Measurements from ENCODE around the gene SERGEF.

SERGEF gene

GRCh38 chr11:17773674-17774073 lies 239.2 kb downstream of the SERGEF start:
- H3K4me1 ChIP-seq (ENCODE audit: control insufficient read depth, insufficient read depth, low read length): no peaks in the 10 kb centered on the region
- DNase-seq (ENCODE audit: low read depth): no peak
- no peak overlapping the region for H3K9ac ChIP-seq (ENCODE audit: low read length)
- peaks cover 4% of the 10 kb centered on the region for H3K27me3 ChIP-seq (replicated peaks; ENCODE audit: control insufficient read depth, insufficient read depth, low read length)
- H3K36me3 ChIP-seq (ENCODE audit: control insufficient read depth, insufficient read depth, low read length, severe bottlenecking): no peaks in the 10 kb centered on the region
- no peaks in the 10 kb centered on the region for H3K9me3 ChIP-seq (ENCODE audit: control insufficient read depth, low read length)
- no peak overlapping the region for H3K4me3 ChIP-seq (ENCODE audit: low read length)

GRCh38 chr11:17772704-17773600 lies 239.9 kb downstream of the SERGEF start:
- Histone ChIP-seq H3K4me1 (ENCODE audit: control insufficient read depth, insufficient read depth, low read length) (no peaks in the 10 kb centered on the region), H3K9me3 (ENCODE audit: control insufficient read depth, low read length) (no peaks in the 10 kb centered on the region), H3K36me3 (ENCODE audit: control insufficient read depth, insufficient read depth, low read length, severe bottlenecking) (no peaks in the 10 kb centered on the region), H3K27me3 (replicated peaks; ENCODE audit: control insufficient read depth, insufficient read depth, low read length) (peaks cover 4% of the 10 kb centered on the region), H3K4me3 (ENCODE audit: low read length) (no peak overlapping the region), H3K9ac (ENCODE audit: low read length) (no peak overlapping the region)
- DNase-seq (ENCODE audit: low read depth): no peak

GRCh38 chr11:17771841-17772401 lies 240.9 kb downstream of the SERGEF start:
- no peaks in the 10 kb centered on the region for H3K36me3 ChIP-seq (ENCODE audit: control insufficient read depth, insufficient read depth, low read length, severe bottlenecking)
- no peaks in the 10 kb centered on the region for H3K4me1 ChIP-seq (ENCODE audit: control insufficient read depth, insufficient read depth, low read length)
- no peak overlapping the region for H3K9ac ChIP-seq (ENCODE audit: low read length)
- H3K4me3 ChIP-seq (ENCODE audit: low read length): no peak overlapping the region
- no peaks in the 10 kb centered on the region for H3K9me3 ChIP-seq (ENCODE audit: control insufficient read depth, low read length)
- peaks cover 4% of the 10 kb centered on the region for H3K27me3 ChIP-seq (replicated peaks; ENCODE audit: control insufficient read depth, insufficient read depth, low read length)
- no peak for DNase-seq (ENCODE audit: low read depth)

- Histone ChIP-seq H3K27me3 (replicated peaks; ENCODE audit: control insufficient read depth, insufficient read depth, low read length) (peaks cover 4% of the 10 kb centered on the region), H3K4me1 (ENCODE audit: control insufficient read depth, insufficient read depth, low read length) (no peaks in the 10 kb centered on the region), H3K9me3 (ENCODE audit: control insufficient read depth, low read length) (no peaks in the 10 kb centered on the region), H3K4me3 (ENCODE audit: low read length) (no peak overlapping the region), H3K9ac (ENCODE audit: low read length) (no peak overlapping the region), H3K36me3 (ENCODE audit: control insufficient read depth, insufficient read depth, low read length, severe bottlenecking) (no peaks in the 10 kb centered on the region)
- no peak for DNase-seq (ENCODE audit: low read depth)
Observed at GRCh38 chr11:17771415-17771814, 241.4 kb downstream of the SERGEF start.

- Histone ChIP-seq H3K27me3 (replicated peaks; ENCODE audit: control insufficient read depth, insufficient read depth, low read length) (peaks cover 6% of the 10 kb centered on the region), H3K4me3 (ENCODE audit: low read length) (no peak overlapping the region), H3K9me3 (ENCODE audit: control insufficient read depth, low read length) (no peaks in the 10 kb centered on the region), H3K4me1 (ENCODE audit: control insufficient read depth, insufficient read depth, low read length) (no peaks in the 10 kb centered on the region), H3K9ac (ENCODE audit: low read length) (no peak overlapping the region), H3K36me3 (ENCODE audit: control insufficient read depth, insufficient read depth, low read length, severe bottlenecking) (no peaks in the 10 kb centered on the region)
- peak; percentile 13 for DNase-seq (ENCODE audit: low read depth)
Observed at GRCh38 chr11:17770917-17771316, 241.9 kb downstream of the SERGEF start.

GRCh38 chr11:17770048-17770652 lies 242.7 kb downstream of the SERGEF start:
- Histone ChIP-seq H3K9ac (ENCODE audit: low read length) (no peak overlapping the region), H3K4me1 (ENCODE audit: control insufficient read depth, insufficient read depth, low read length) (no peaks in the 10 kb centered on the region), H3K9me3 (ENCODE audit: control insufficient read depth, low read length) (no peaks in the 10 kb centered on the region), H3K4me3 (ENCODE audit: low read length) (no peak overlapping the region), H3K27me3 (replicated peaks; ENCODE audit: control insufficient read depth, insufficient read depth, low read length) (peaks cover 8% of the 10 kb centered on the region), H3K36me3 (ENCODE audit: control insufficient read depth, insufficient read depth, low read length, severe bottlenecking) (no peaks in the 10 kb centered on the region)
- DNase-seq (ENCODE audit: low read depth): no peak

GRCh38 chr11:17769218-17769617 lies 243.6 kb downstream of the SERGEF start:
- Histone ChIP-seq H3K9me3 (ENCODE audit: control insufficient read depth, low read length) (no peaks in the 10 kb centered on the region), H3K4me1 (ENCODE audit: control insufficient read depth, insufficient read depth, low read length) (no peaks in the 10 kb centered on the region), H3K9ac (ENCODE audit: low read length) (no peak overlapping the region), H3K4me3 (ENCODE audit: low read length) (no peak overlapping the region), H3K36me3 (ENCODE audit: control insufficient read depth, insufficient read depth, low read length, severe bottlenecking) (no peaks in the 10 kb centered on the region), H3K27me3 (replicated peaks; ENCODE audit: control insufficient read depth, insufficient read depth, low read length) (peaks cover 9% of the 10 kb centered on the region)
- DNase-seq (ENCODE audit: low read depth): no peak

GRCh38 chr11:17768547-17768946 lies 244.3 kb downstream of the SERGEF start:
- H3K36me3 ChIP-seq (ENCODE audit: control insufficient read depth, insufficient read depth, low read length, severe bottlenecking): no peaks in the 10 kb centered on the region
- H3K9me3 ChIP-seq (ENCODE audit: control insufficient read depth, low read length): no peaks in the 10 kb centered on the region
- H3K27me3 ChIP-seq (replicated peaks; ENCODE audit: control insufficient read depth, insufficient read depth, low read length): peaks cover 12% of the 10 kb centered on the region
- no peak overlapping the region for H3K9ac ChIP-seq (ENCODE audit: low read length)
- DNase-seq (ENCODE audit: low read depth): no peak
- H3K4me1 ChIP-seq (ENCODE audit: control insufficient read depth, insufficient read depth, low read length): no peaks in the 10 kb centered on the region
- H3K4me3 ChIP-seq (ENCODE audit: low read length): no peak overlapping the region

- DNase-seq (ENCODE audit: low read depth): no peak
- H3K9me3 ChIP-seq (ENCODE audit: control insufficient read depth, low read length): no peaks in the 10 kb centered on the region
- no peak overlapping the region for H3K4me3 ChIP-seq (ENCODE audit: low read length)
- no peak overlapping the region for H3K9ac ChIP-seq (ENCODE audit: low read length)
- peaks cover 16% of the 10 kb centered on the region for H3K27me3 ChIP-seq (replicated peaks; ENCODE audit: control insufficient read depth, insufficient read depth, low read length)
- no peaks in the 10 kb centered on the region for H3K36me3 ChIP-seq (ENCODE audit: control insufficient read depth, insufficient read depth, low read length, severe bottlenecking)
- no peaks in the 10 kb centered on the region for H3K4me1 ChIP-seq (ENCODE audit: control insufficient read depth, insufficient read depth, low read length)
Observed at GRCh38 chr11:17767914-17768313, 244.9 kb downstream of the SERGEF start.

GRCh38 chr11:17767301-17767885 lies 245.5 kb downstream of the SERGEF start:
- H3K4me3 ChIP-seq (ENCODE audit: low read length): no peak overlapping the region
- no peak for DNase-seq (ENCODE audit: low read depth)
- no peaks in the 10 kb centered on the region for H3K36me3 ChIP-seq (ENCODE audit: control insufficient read depth, insufficient read depth, low read length, severe bottlenecking)
- H3K27me3 ChIP-seq (replicated peaks; ENCODE audit: control insufficient read depth, insufficient read depth, low read length): peaks cover 21% of the 10 kb centered on the region
- H3K4me1 ChIP-seq (ENCODE audit: control insufficient read depth, insufficient read depth, low read length): no peaks in the 10 kb centered on the region
- no peak overlapping the region for H3K9ac ChIP-seq (ENCODE audit: low read length)
- H3K9me3 ChIP-seq (ENCODE audit: control insufficient read depth, low read length): no peaks in the 10 kb centered on the region

GRCh38 chr11:17766590-17766989 lies 246.3 kb downstream of the SERGEF start:
- DNase-seq (ENCODE audit: low read depth): no peak
- H3K9me3 ChIP-seq (ENCODE audit: control insufficient read depth, low read length): no peaks in the 10 kb centered on the region
- peaks cover 29% of the 10 kb centered on the region for H3K27me3 ChIP-seq (replicated peaks; ENCODE audit: control insufficient read depth, insufficient read depth, low read length)
- no peak overlapping the region for H3K4me3 ChIP-seq (ENCODE audit: low read length)
- H3K9ac ChIP-seq (ENCODE audit: low read length): no peak overlapping the region
- H3K4me1 ChIP-seq (ENCODE audit: control insufficient read depth, insufficient read depth, low read length): no peaks in the 10 kb centered on the region
- no peaks in the 10 kb centered on the region for H3K36me3 ChIP-seq (ENCODE audit: control insufficient read depth, insufficient read depth, low read length, severe bottlenecking)

Measured in adipocyte (in vitro differentiated cells).